ENCODE results near the gene PRXL2C. TPM values are rescaled to one million over a fixed set of nuclear protein-coding genes. Genes with fewer than 3 reads are reported as not detected.
A peak's percentile ranks its signal among the peaks of the same experiment; 100 is the strongest.
"Not testable (repeated sequence)": the region's sequence is repeated elsewhere in the genome, so short reads cannot be mapped to it uniquely, and the experiment has no call there.

The PRXL2C gene
- total RNA-seq, 1 donor from 2014 or later = 24.5 TPM

- intact Hi-C loops (cut with micrococcal nuclease) = no loop called here
- ATAC-seq (no peak), DNase-seq (no peak)
Observed at GRCh38 chr9:96616817-96617438, 38.2 kb downstream of the PRXL2C start.

GRCh38 chr9:96615411-96615810 lies 39.7 kb downstream of the PRXL2C start:
- no peak for ATAC-seq
- intact Hi-C loops (cut with micrococcal nuclease) = no loop called here
- no peak for DNase-seq

DNA sequence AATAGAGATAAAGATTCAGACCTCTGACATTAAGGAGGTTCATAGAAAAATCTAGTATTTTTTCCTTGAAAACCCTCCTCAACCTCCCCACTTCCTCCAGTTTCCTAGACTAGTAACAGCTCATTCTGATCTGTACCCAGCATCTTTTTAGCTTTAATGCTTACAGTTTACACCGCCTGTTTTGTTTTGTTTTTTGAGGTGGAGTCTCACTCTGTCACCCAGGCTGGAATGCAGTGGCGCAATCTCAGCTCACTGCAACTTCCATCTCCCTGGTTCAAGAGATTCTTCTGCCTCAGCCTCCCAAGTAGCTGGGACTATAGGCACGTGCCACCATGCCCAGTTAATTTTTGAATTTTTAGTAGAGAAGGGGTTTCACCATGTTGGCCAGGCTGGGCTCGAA lies 40.5 kb downstream of the PRXL2C start:
- intact Hi-C loops (cut with micrococcal nuclease); DNase-seq; ATAC-seq: not testable (repeated sequence)

- ATAC-seq (peak; percentile 50), DNase-seq (no peak)
- intact Hi-C loops (cut with micrococcal nuclease) = no loop called here
Observed at GRCh38 chr9:96612966-96613589, 42.0 kb downstream of the PRXL2C start.

- peak; percentile 63 for DNase-seq
- ATAC-seq = peak; percentile 91
- intact Hi-C loops (cut with micrococcal nuclease) = no loop called here
Observed at GRCh38 chr9:96612105-96612965, 42.8 kb downstream of the PRXL2C start.

GRCh38 chr9:96611302-96611701 lies 43.8 kb downstream of the PRXL2C start:
- ATAC-seq (no peak), DNase-seq (no peak)
- intact Hi-C loops (cut with micrococcal nuclease) = no loop called here

DNA sequence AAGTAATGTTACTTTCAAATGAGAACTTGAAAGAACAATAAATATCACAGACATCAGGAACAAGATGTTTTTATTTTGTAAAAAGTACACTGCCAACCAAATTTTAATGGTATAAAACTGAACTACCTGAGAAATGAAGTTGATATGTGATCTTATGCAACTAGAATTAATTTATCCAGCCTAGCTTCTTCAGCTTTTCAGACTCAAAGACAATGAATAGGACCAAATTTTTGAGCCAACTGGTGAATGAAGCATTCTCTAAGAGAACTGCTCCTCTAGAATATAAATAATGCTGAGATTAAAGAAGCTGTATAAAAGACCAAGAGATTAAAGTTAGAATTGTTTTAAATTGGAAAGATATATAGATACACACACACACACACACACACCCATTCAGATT lies 45.4 kb downstream of the PRXL2C start:
- ATAC-seq (no peak), DNase-seq (no peak)
- intact Hi-C loops (cut with micrococcal nuclease) = no loop called here

- ATAC-seq (no peak), DNase-seq (no peak)
- intact Hi-C loops (cut with micrococcal nuclease) = no loop called here
Observed at GRCh38 chr9:96607971-96608370, 47.1 kb downstream of the PRXL2C start.

- peak; percentile 69 for ATAC-seq
- intact Hi-C loops (cut with micrococcal nuclease) = no loop called here
- DNase-seq = peak; percentile 36
Observed at GRCh38 chr9:96605328-96605727, 49.8 kb downstream of the PRXL2C start.

- peak; percentile 91 for ATAC-seq
- peak; percentile 45 for DNase-seq
- intact Hi-C loops (cut with micrococcal nuclease) = no loop called here
Observed at GRCh38 chr9:96604004-96604319, 51.2 kb downstream of the PRXL2C start.

GRCh38 chr9:96603305-96604003 lies 51.7 kb downstream of the PRXL2C start:
- ATAC-seq (peak; percentile 82), DNase-seq (no peak)
- intact Hi-C loops (cut with micrococcal nuclease) = no loop called here

DNA sequence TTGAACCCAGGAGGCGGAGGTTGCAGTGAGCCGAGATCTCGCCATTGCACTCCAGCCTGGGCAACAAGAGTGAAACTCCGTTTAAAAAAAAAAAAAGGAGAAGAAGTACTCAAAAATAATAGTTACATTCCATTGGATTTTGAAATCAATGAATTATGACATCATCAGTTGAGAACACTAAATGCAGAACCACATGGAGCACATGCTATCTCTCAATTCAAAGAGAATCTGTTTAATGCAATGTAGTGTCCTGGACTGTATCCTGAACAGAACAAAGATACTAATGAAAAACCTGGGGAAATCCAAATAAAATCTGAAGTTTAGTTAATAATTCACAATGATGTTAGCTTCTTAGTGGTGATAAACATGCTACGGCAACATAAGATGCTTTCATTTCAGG lies 55.8 kb downstream of the PRXL2C start:
- intact Hi-C loops (cut with micrococcal nuclease) = no loop called here
- ATAC-seq (no peak), DNase-seq (no peak)

DNA sequence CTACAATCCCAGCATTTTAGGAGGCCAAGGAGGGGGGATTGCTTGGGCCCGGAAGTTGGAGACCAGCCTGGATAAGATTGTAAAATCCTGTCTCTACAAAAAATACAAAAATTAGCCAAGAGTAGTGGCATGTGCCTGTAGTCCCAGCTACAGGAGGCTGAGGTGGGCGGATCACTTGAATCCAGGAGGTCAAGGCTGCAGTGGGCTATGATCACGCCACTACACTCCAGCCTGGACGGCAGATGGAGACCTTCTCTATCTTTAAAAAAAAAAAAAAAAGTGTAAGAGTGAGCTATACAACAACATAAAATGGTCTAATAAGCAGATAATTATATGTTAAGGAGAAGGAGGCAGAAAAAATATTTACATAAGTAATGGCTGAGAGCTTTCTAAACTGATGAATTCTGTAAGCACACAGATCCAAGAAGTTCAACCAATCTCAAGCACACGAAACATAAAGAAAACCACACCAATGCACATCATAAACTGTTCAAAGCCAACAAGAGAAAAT lies 58.5 kb downstream of the PRXL2C start:
- intact Hi-C loops (cut with micrococcal nuclease) = no loop called here
- no peak for ATAC-seq
- DNase-seq = no peak

Other genes starting within 250 kb of the PRXL2C start
- 2.5 TPM for gene ZNF367, start 236.9 kb downstream of the PRXL2C start, total RNA-seq
- gene HABP4, start 205.1 kb downstream of the PRXL2C start, total RNA-seq = 22.7 TPM
- 18.1 TPM for gene CDC14B, start 35.5 kb downstream of the PRXL2C start, total RNA-seq
- gene ZNF510, start 122.8 kb upstream of the PRXL2C start, total RNA-seq = 5.7 TPM
- gene ZNF782, start 199.2 kb upstream of the PRXL2C start, total RNA-seq = 4.4 TPM